A673 (cell line): ENCODE measurements around the gene MFSD2B. TPM values are rescaled to one million over a fixed set of nuclear protein-coding genes. Genes with fewer than 3 reads are reported as not detected.

ENCODE experiments used
- BruUV-seq: library from RNA; stranded (reverse); fragments of 400-500 nt; replicated peaks from 2 replicates; lab custom pipeline; 2021; lab: Mats Ljungman, UMichigan
- CTCF ChIA-PET: fragments of 300-600 bp; sonication (Branson Sonifier 250); formaldehyde crosslinking; loops from one replicate; lab custom pipeline; 2022; ENCODE audit warnings: antibody characterized with exemption; lab: Charles Lee
- POLR2A ChIA-PET: fragments of 300-600 bp; sonication (Branson Sonifier 250); formaldehyde crosslinking; loops from one replicate; lab custom pipeline; 2022; ENCODE audit warnings: antibody characterized with exemption; ENCODE audit not compliant: low non-redundant PET; lab: Charles Lee
- DNase-seq: peaks from one replicate; pipeline ENCODE4 v3.0.0-alpha.2; 2015; ENCODE audit warnings: low spot score
- H3K27ac ChIP-seq: fragments of 200-600 bp; sonication (generic); 2 replicates; pipeline ENCODE4 v1.5.1; 2016; ENCODE audit warnings: mixed run types, low read depth, mild to moderate bottlenecking, mixed read lengths, antibody characterized with exemption, low read length; ENCODE audit not compliant: poor library complexity, severe bottlenecking
- H3K27me3 ChIP-seq: fragments of 200-600 bp; sonication (generic); replicated peaks from 2 replicates; pipeline ENCODE4 v1.6.1; 2017; ENCODE audit warnings: mixed run types, low read depth, mild to moderate bottlenecking, mixed read lengths, antibody characterized with exemption, low read length; ENCODE audit not compliant: insufficient read depth, poor library complexity
- H3K36me3 ChIP-seq: fragments of 200-600 bp; sonication (generic); 2 replicates; pipeline ENCODE4 v1.6.1; 2016; ENCODE audit warnings: mixed run types, mild to moderate bottlenecking, mixed read lengths, antibody characterized with exemption, low read length; ENCODE audit not compliant: insufficient read depth, poor library complexity, severe bottlenecking
- H3K4me1 ChIP-seq: fragments of 200-600 bp; sonication (generic); 2 replicates; pipeline ENCODE4 v1.6.1; 2017; ENCODE audit warnings: mixed run types, mild to moderate bottlenecking, mixed read lengths, antibody characterized with exemption, low read length; ENCODE audit not compliant: insufficient read depth, poor library complexity, severe bottlenecking
- H3K4me3 ChIP-seq: fragments of 200-600 bp; sonication (generic); 2 replicates; pipeline ENCODE4 v1.5.1; 2016; ENCODE audit warnings: low read depth, mixed run types, mild to moderate bottlenecking, mixed read lengths, low read length; ENCODE audit not compliant: poor library complexity, severe bottlenecking
- H3K9me3 ChIP-seq: fragments of 200-600 bp; sonication (generic); 2 replicates; pipeline ENCODE4 v1.6.1; 2016; ENCODE audit warnings: mixed run types, low read depth, mild to moderate bottlenecking, mixed read lengths, antibody characterized with exemption, low read length; ENCODE audit not compliant: poor library complexity, severe bottlenecking
- CTCF ChIP-seq: fragments of 300-800, 200-600 bp; sonication (generic); conservative IDR thresholded peaks from 2 replicates; pipeline ENCODE4 v1.5.1; 2017; ENCODE audit warnings: low read depth, mild to moderate bottlenecking, antibody characterized with exemption, low read length, moderate library complexity, mixed read lengths
- EZH2 ChIP-seq: fragments of 200-600 bp; sonication (generic); IDR thresholded peaks from 2 replicates; pipeline ENCODE4 v1.6.1; 2017; ENCODE audit warnings: borderline replicate concordance, low read depth, mild to moderate bottlenecking, mixed read lengths, antibody characterized with exemption, low read length; ENCODE audit not compliant: poor library complexity, severe bottlenecking
- intact Hi-C: fragments of 100-400 bp; cut with micrococcal nuclease; formaldehyde crosslinking; loops from one replicate; pipeline ENCODE4 v1.10.0; 2022; ENCODE audit not compliant: unreplicated experiment
- total RNA-seq: library from RNA; stranded (reverse); gene quantifications from 2 replicates; pipeline ENCODE4 v1.2.3, GENCODE V29; 2021

MFSD2B gene
- total RNA-seq, 1 experiment from 2014 or later, result not detected

- H3K27ac ChIP-seq, result no peak overlapping the region
- H3K4me1 ChIP-seq, result peaks cover 15% of the 10 kb centered on the region
- BruUV-seq, result no TSS peak
- no peak overlapping the region for H3K4me3 ChIP-seq
- peak; percentile 69 for DNase-seq
- TF ChIP-seq CTCF (peak; percentile 59), EZH2 (no peak)
- ChIA-PET POLR2A (no interaction called here), CTCF (interaction anchor here (0.6 to 0.7 kb wide), 2 partner anchors 60 to 97 kb away, joined by 3 read pairs; partner anchors contain the start of genes ATAD2B and TP53I3)
- intact Hi-C loops, result no loop called here
- no peaks in the 10 kb centered on the region for H3K9me3 ChIP-seq
- no peaks in the 10 kb centered on the region for H3K36me3 ChIP-seq
- no peaks in the 10 kb centered on the region for H3K27me3 ChIP-seq
Observed at GRCh38 chr2:24024018-24024417, 14.1 kb downstream of the MFSD2B start.

- Histone ChIP-seq H3K4me3 (no peak overlapping the region), H3K4me1 (peaks cover 15% of the 10 kb centered on the region), H3K27ac (no peak overlapping the region), H3K27me3 (no peaks in the 10 kb centered on the region), H3K9me3 (no peaks in the 10 kb centered on the region), H3K36me3 (peaks cover 8% of the 10 kb centered on the region)
- BruUV-seq, result no TSS peak
- ChIA-PET CTCF (interaction anchor here (0.7 to 1.0 kb wide), 2 partner anchors 98 to 200 kb away, joined by 3 read pairs; partner anchors contain the start of gene ATAD2B), POLR2A (interaction anchor here (0.6 kb wide), 2 partner anchors 130 to 225 kb away, joined by 3 to 11 read pairs; no protein-coding TSS in a partner anchor)
- intact Hi-C loops, result no loop called here
- no peak for DNase-seq
- TF ChIP-seq EZH2 (no peak), CTCF (no peak)
Observed at GRCh38 chr2:24024996-24025663, 15.2 kb downstream of the MFSD2B start.

GRCh38 chr2:24026233-24026632 lies 16.3 kb downstream of the MFSD2B start:
- ChIA-PET CTCF (interaction anchor here (0.8 kb wide), 1 partner anchor 33 kb away, joined by 3 read pairs; no protein-coding TSS in a partner anchor), POLR2A (interaction anchor here (0.6 kb wide), 2 partner anchors 131 to 263 kb away, joined by 3 read pairs; no protein-coding TSS in a partner anchor)
- no peaks in the 10 kb centered on the region for H3K9me3 ChIP-seq
- BruUV-seq, result no TSS peak
- no peaks in the 10 kb centered on the region for H3K27me3 ChIP-seq
- peak overlapping the region; percentile 40 for H3K27ac ChIP-seq
- peaks cover 15% of the 10 kb centered on the region for H3K4me1 ChIP-seq
- TF ChIP-seq CTCF (no peak), EZH2 (no peak)
- intact Hi-C loops, result no loop called here
- H3K4me3 ChIP-seq, result no peak overlapping the region
- peak; percentile 57 for DNase-seq
- peaks cover 19% of the 10 kb centered on the region for H3K36me3 ChIP-seq
